ENCODE data around the gene WWP2.

WWP2 gene

DNA sequence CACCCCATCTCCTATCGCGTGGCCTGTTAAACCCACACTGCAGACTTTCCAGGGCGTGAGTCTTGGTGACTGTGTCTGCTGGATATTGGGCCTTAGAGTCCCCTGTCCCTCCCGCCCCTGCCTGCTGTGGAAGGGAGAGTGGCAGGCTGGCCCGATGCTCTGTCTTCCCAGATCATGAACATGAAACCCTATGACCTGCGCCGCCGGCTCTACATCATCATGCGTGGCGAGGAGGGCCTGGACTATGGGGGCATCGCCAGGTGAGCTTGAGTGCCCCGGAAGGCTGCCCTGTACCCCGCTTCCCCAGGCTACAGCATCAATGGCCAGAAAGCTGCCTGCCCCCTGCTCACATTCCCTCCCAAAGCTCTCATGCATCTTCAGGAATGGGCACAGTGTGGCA lies 169.5 kb downstream of the WWP2 start:
- Histone ChIP-seq H4K5ac (ENCODE audit: low read length) (no peak overlapping the region), H3K4me3 (ENCODE audit: low read length) (no peak overlapping the region), H3K23ac (ENCODE audit: low read length) (no peak overlapping the region), H3K36me3 (ENCODE audit: control insufficient read depth, insufficient read depth, low read length) (no peaks in the 10 kb centered on the region), H3K4me1 (ENCODE audit: control insufficient read depth, low read depth, low read length) (no peaks in the 10 kb centered on the region), H3K56ac (ENCODE audit: low read length) (no peak overlapping the region), H3K27ac (ENCODE audit: low read depth, low read length) (no peak overlapping the region), H3K4ac (ENCODE audit: low read depth, low read length) (no peak overlapping the region), H2BK120ac (ENCODE audit: low read depth, low read length) (no peak overlapping the region), H4K8ac (ENCODE audit: low read depth, low read length) (no peak overlapping the region), H3K18ac (ENCODE audit: low read length) (no peak overlapping the region), H3K9ac (ENCODE audit: low read length) (no peak overlapping the region), H2BK15ac (replicated peaks; ENCODE audit: low read depth) (no peak overlapping the region), H3K27me3 (ENCODE audit: insufficient read depth, low read length, poor library complexity) (no peaks in the 10 kb centered on the region), H3K79me1 (ENCODE audit: low read length) (no peaks in the 10 kb centered on the region), H2BK5ac (ENCODE audit: low read length) (no peak overlapping the region), H3K4me2 (ENCODE audit: low read length) (no peak overlapping the region), H2AK5ac (ENCODE audit: low read length) (no peak overlapping the region), H3K79me2 (ENCODE audit: control insufficient read depth, insufficient read depth, low read length) (no peaks in the 10 kb centered on the region)
- WGBS (ENCODE audit: extremely low coverage, insufficient coverage, low lambda C conversion rate): no CpG with 5 or more reads among the region's 13 CpGs
- no peak for DNase-seq

DNA sequence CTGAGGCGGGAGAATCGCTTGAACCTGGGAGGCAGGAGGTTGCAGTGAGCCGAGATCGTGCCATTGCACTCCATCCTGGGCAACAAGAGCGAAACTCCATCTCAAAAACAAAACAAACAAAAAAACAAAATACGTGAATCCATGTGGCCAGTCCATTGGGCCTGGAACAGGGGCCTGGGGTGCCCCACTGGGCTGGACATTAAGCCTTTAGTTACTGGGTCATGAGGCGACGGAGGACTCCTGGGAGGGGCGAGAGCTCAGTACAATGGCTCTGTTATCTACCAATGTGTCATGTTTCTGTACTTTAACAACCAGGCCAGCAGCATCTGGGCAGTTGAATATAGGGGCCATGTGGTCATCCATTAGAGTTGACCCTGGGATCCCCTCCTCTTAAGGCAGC lies 170.1 kb downstream of the WWP2 start:
- H2BK120ac ChIP-seq (ENCODE audit: low read depth, low read length): no peak overlapping the region

DNA sequence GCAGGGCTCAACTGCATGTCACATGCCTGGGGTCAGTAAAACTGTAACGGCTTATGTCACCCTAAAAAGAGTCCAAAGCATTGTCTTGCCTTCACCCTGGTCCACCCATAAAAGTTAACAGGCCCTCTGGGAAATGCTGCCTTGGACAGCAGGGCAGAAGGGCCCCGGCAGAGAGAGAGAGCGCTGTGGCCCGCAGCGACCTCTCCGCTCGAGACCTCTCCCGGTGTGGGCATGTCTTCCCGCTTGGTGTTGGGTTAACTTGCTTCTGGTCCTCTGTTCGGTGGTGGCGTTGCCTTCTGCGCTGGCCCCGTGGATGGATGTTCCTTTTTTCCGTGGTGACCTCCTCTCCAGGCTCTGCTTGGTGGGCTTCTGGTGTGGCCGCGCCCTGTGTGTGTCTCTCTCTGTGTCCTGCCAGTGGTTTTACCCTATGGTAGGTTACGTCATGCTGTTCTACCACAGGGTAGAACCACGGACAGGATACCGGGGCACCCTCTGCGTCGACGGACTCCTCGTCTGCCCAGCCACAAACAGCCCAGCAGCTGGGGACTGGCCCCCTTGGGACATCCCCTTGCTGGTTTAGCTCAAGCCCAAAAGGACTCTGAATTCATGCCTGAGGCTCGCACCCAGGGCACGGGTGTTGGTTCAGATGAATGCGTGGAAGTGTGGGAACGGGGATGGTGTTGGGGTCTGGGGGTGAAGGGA lies 170.7 kb downstream of the WWP2 start:
- no peak overlapping the region for H3K9ac ChIP-seq (ENCODE audit: low read length)
- no peak overlapping the region for H2BK120ac ChIP-seq (ENCODE audit: low read depth, low read length)
- no peak overlapping the region for H2AK5ac ChIP-seq (ENCODE audit: low read length)
- H3K27me3 ChIP-seq (ENCODE audit: insufficient read depth, low read length, poor library complexity): no peaks in the 10 kb centered on the region
- H3K27ac ChIP-seq (ENCODE audit: low read depth, low read length): no peak overlapping the region
- no peaks in the 10 kb centered on the region for H3K36me3 ChIP-seq (ENCODE audit: control insufficient read depth, insufficient read depth, low read length)
- no peak overlapping the region for H3K18ac ChIP-seq (ENCODE audit: low read length)
- H3K4me1 ChIP-seq (ENCODE audit: control insufficient read depth, low read depth, low read length): no peaks in the 10 kb centered on the region
- DNase-seq: no peak
- no peak overlapping the region for H2BK5ac ChIP-seq (ENCODE audit: low read length)
- H3K79me2 ChIP-seq (ENCODE audit: control insufficient read depth, insufficient read depth, low read length): no peaks in the 10 kb centered on the region
- no peak overlapping the region for H4K8ac ChIP-seq (ENCODE audit: low read depth, low read length)
- H4K5ac ChIP-seq (ENCODE audit: low read length): no peak overlapping the region
- no peaks in the 10 kb centered on the region for H3K79me1 ChIP-seq (ENCODE audit: low read length)
- no peak overlapping the region for H3K56ac ChIP-seq (ENCODE audit: low read length)
- no peak overlapping the region for H3K4ac ChIP-seq (ENCODE audit: low read depth, low read length)
- H2BK15ac ChIP-seq (replicated peaks; ENCODE audit: low read depth): no peak overlapping the region
- no peak overlapping the region for H3K4me3 ChIP-seq (ENCODE audit: low read length)
- no CpG with 5 or more reads among the region's 27 CpGs for WGBS (ENCODE audit: extremely low coverage, insufficient coverage, low lambda C conversion rate)
- no peak overlapping the region for H3K4me2 ChIP-seq (ENCODE audit: low read length)
- no peak overlapping the region for H3K23ac ChIP-seq (ENCODE audit: low read length)

More for the DNA sequence above, 170.1 kb downstream of the WWP2 start:
- Histone ChIP-seq H3K4me2 (ENCODE audit: low read length) (no peak overlapping the region), H3K4me1 (ENCODE audit: control insufficient read depth, low read depth, low read length) (no peaks in the 10 kb centered on the region), H3K56ac (ENCODE audit: low read length) (no peak overlapping the region), H2AK5ac (ENCODE audit: low read length) (no peak overlapping the region), H3K4ac (ENCODE audit: low read depth, low read length) (no peak overlapping the region), H2BK15ac (replicated peaks; ENCODE audit: low read depth) (no peak overlapping the region), H4K5ac (ENCODE audit: low read length) (no peak overlapping the region), H3K27ac (ENCODE audit: low read depth, low read length) (no peak overlapping the region), H3K79me1 (ENCODE audit: low read length) (no peaks in the 10 kb centered on the region), H3K4me3 (ENCODE audit: low read length) (no peak overlapping the region), H3K18ac (ENCODE audit: low read length) (no peak overlapping the region), H3K27me3 (ENCODE audit: insufficient read depth, low read length, poor library complexity) (no peaks in the 10 kb centered on the region), H3K36me3 (ENCODE audit: control insufficient read depth, insufficient read depth, low read length) (no peaks in the 10 kb centered on the region), H2BK5ac (ENCODE audit: low read length) (no peak overlapping the region), H3K79me2 (ENCODE audit: control insufficient read depth, insufficient read depth, low read length) (no peaks in the 10 kb centered on the region), H3K23ac (ENCODE audit: low read length) (no peak overlapping the region), H4K8ac (ENCODE audit: low read depth, low read length) (no peak overlapping the region), H3K9ac (ENCODE audit: low read length) (no peak overlapping the region)
- WGBS (ENCODE audit: extremely low coverage, insufficient coverage, low lambda C conversion rate): no CpG with 5 or more reads among the region's 9 CpGs
- no peak for DNase-seq

DNA sequence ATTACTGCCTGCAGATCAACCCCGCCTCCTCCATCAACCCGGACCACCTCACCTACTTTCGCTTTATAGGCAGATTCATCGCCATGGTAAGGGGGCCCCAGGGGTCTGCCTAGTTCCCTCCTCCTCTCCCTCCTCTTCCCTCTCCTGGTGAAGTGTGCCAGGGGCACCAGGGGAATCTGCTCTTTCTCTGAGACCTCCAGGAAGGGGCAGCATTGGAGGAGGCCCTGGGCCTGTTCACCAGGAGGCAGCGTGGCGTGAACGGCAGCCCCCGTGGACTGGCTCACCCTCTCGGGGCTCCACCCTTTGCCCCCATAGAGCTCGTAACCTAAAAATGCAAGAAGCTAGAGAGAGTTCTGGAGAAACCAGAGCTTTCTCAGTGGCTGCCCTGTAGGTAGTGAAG lies 171.9 kb downstream of the WWP2 start:
- Histone ChIP-seq H2AK5ac (ENCODE audit: low read length) (no peak overlapping the region), H2BK5ac (ENCODE audit: low read length) (no peak overlapping the region), H4K5ac (ENCODE audit: low read length) (no peak overlapping the region), H3K36me3 (ENCODE audit: control insufficient read depth, insufficient read depth, low read length) (no peaks in the 10 kb centered on the region), H3K18ac (ENCODE audit: low read length) (no peak overlapping the region), H3K79me2 (ENCODE audit: control insufficient read depth, insufficient read depth, low read length) (no peaks in the 10 kb centered on the region), H3K79me1 (ENCODE audit: low read length) (no peaks in the 10 kb centered on the region), H3K56ac (ENCODE audit: low read length) (no peak overlapping the region), H3K27ac (ENCODE audit: low read depth, low read length) (no peak overlapping the region), H3K4me1 (ENCODE audit: control insufficient read depth, low read depth, low read length) (no peaks in the 10 kb centered on the region), H2BK120ac (ENCODE audit: low read depth, low read length) (no peak overlapping the region), H3K23ac (ENCODE audit: low read length) (no peak overlapping the region), H3K9ac (ENCODE audit: low read length) (no peak overlapping the region), H3K4me3 (ENCODE audit: low read length) (no peak overlapping the region), H4K8ac (ENCODE audit: low read depth, low read length) (no peak overlapping the region), H3K4ac (ENCODE audit: low read depth, low read length) (no peak overlapping the region), H3K4me2 (ENCODE audit: low read length) (no peak overlapping the region), H3K27me3 (ENCODE audit: insufficient read depth, low read length, poor library complexity) (no peaks in the 10 kb centered on the region), H2BK15ac (replicated peaks; ENCODE audit: low read depth) (no peak overlapping the region)
- no CpG with 5 or more reads among the region's 10 CpGs for WGBS (ENCODE audit: extremely low coverage, insufficient coverage, low lambda C conversion rate)
- DNase-seq: no peak

DNA sequence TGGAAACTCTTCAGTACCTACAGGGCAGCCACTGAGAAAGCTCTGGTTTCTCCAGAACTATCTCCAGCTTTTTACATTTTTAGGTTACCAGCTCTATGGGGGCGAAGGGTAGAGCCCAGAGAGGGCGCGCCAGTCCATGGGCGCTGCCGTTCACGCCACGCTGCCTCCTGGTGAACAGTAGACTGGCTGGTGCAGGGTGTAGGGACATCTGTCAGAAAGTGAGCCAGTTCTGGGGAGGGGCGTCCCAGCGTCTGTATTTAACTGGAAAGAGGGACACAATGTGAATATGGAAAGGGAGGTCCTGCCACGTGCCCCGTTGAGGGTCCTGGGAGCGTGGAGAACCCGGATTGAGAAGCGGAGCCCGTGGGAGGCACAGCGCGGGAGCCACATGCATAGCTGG lies 172.6 kb downstream of the WWP2 start:
- no peak overlapping the region for H3K56ac ChIP-seq (ENCODE audit: low read length)
- H2AK5ac ChIP-seq (ENCODE audit: low read length): no peak overlapping the region
- H3K4me2 ChIP-seq (ENCODE audit: low read length): no peak overlapping the region
- no peak overlapping the region for H3K9ac ChIP-seq (ENCODE audit: low read length)
- H4K8ac ChIP-seq (ENCODE audit: low read depth, low read length): no peak overlapping the region
- H3K79me2 ChIP-seq (ENCODE audit: control insufficient read depth, insufficient read depth, low read length): no peaks in the 10 kb centered on the region
- H3K79me1 ChIP-seq (ENCODE audit: low read length): no peaks in the 10 kb centered on the region
- no peak for DNase-seq
- no CpG with 5 or more reads among the region's 17 CpGs for WGBS (ENCODE audit: extremely low coverage, insufficient coverage, low lambda C conversion rate)
- no peak overlapping the region for H3K4me3 ChIP-seq (ENCODE audit: low read length)
- H2BK120ac ChIP-seq (ENCODE audit: low read depth, low read length): no peak overlapping the region
- no peak overlapping the region for H3K27ac ChIP-seq (ENCODE audit: low read depth, low read length)
- H3K4me1 ChIP-seq (ENCODE audit: control insufficient read depth, low read depth, low read length): no peaks in the 10 kb centered on the region
- H4K5ac ChIP-seq (ENCODE audit: low read length): no peak overlapping the region
- no peak overlapping the region for H3K23ac ChIP-seq (ENCODE audit: low read length)
- H3K4ac ChIP-seq (ENCODE audit: low read depth, low read length): no peak overlapping the region
- no peak overlapping the region for H2BK5ac ChIP-seq (ENCODE audit: low read length)
- H3K18ac ChIP-seq (ENCODE audit: low read length): no peak overlapping the region
- H3K36me3 ChIP-seq (ENCODE audit: control insufficient read depth, insufficient read depth, low read length): no peaks in the 10 kb centered on the region
- H3K27me3 ChIP-seq (ENCODE audit: insufficient read depth, low read length, poor library complexity): no peaks in the 10 kb centered on the region
- H2BK15ac ChIP-seq (replicated peaks; ENCODE audit: low read depth): no peak overlapping the region

DNA sequence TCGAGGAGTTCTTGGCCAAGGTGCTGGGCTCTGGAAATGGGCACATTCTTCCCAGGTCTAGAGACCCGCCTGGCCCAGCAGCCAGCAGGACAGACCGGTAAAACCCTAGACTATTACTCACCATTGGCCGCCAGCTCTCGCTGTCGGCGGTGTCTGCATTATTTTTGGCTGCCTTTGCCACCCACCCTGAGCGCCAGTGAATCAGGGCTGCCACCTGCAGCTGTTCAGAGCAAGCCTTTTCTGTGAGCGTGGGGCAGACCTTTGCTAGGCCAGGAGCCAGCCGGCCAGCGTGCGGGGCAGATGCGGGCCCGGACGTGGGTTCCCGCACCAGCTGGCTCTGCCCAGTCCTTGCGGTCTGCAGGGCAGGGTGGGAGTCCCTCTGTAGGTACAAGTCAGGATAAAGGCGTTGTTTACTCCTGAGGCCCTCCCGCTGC lies 173.2 kb downstream of the WWP2 start:
- Histone ChIP-seq H3K4me2 (ENCODE audit: low read length) (no peak overlapping the region), H3K4me3 (ENCODE audit: low read length) (no peak overlapping the region), H3K4me1 (ENCODE audit: control insufficient read depth, low read depth, low read length) (no peaks in the 10 kb centered on the region), H4K8ac (ENCODE audit: low read depth, low read length) (no peak overlapping the region), H3K4ac (ENCODE audit: low read depth, low read length) (no peak overlapping the region), H3K79me1 (ENCODE audit: low read length) (no peaks in the 10 kb centered on the region), H2BK5ac (ENCODE audit: low read length) (no peak overlapping the region), H2BK15ac (replicated peaks; ENCODE audit: low read depth) (no peak overlapping the region), H3K9ac (ENCODE audit: low read length) (no peak overlapping the region), H3K27me3 (ENCODE audit: insufficient read depth, low read length, poor library complexity) (no peaks in the 10 kb centered on the region), H3K56ac (ENCODE audit: low read length) (no peak overlapping the region), H2AK5ac (ENCODE audit: low read length) (no peak overlapping the region), H3K27ac (ENCODE audit: low read depth, low read length) (no peak overlapping the region), H2BK120ac (ENCODE audit: low read depth, low read length) (no peak overlapping the region), H3K79me2 (ENCODE audit: control insufficient read depth, insufficient read depth, low read length) (no peaks in the 10 kb centered on the region), H3K36me3 (ENCODE audit: control insufficient read depth, insufficient read depth, low read length) (no peaks in the 10 kb centered on the region), H3K18ac (ENCODE audit: low read length) (no peak overlapping the region), H3K23ac (ENCODE audit: low read length) (no peak overlapping the region), H4K5ac (ENCODE audit: low read length) (no peak overlapping the region)
- no CpG with 5 or more reads among the region's 19 CpGs for WGBS (ENCODE audit: extremely low coverage, insufficient coverage, low lambda C conversion rate)
- DNase-seq: no peak
